Measurements from ENCODE around the gene CLEC2L. TPM values are rescaled to one million over a fixed set of nuclear protein-coding genes. Genes with fewer than 3 reads are reported as not detected.

Gene CLEC2L
- total and polyA plus RNA-seq, 12 donors = 0.03 to 0.97 (median 0.28) TPM; not detected in 9

DNA sequence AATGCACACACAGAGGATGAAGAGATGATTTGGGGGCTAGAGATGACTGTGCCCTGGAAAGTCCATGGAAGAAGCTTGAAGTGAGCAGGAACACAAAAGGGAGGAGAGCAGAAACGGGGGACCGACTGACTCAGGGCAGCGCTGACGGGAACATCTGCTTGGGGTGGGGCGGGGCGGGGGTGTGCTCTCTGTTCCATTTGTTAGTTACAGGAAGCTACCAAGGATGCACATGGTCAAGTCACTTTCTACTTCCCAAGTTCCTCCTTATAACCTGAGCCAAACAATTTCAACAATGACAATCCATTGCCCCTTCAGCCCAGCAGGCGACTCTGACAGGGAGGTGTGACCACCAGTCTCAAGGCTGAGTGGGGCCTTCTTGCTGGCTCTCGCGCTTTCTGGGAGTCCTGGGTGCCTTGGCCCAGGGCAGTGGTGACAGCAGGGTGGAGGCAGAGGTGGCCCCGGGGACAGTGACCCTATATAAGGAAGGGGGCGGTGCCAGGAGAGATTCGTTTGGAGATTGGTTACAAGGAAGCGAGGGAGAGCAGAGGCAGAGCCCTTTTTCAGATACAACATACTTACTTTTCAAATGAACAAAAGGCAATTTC is 39.6 kb downstream of the CLEC2L start:
- Histone ChIP-seq H3K9me3 (no peaks in the 10 kb centered on the region), H3K4me3 (no peak overlapping the region), H3K36me3 (peaks cover 0 to 23% (median 0%) of the 10 kb centered on the region in 9 donors), H3K4me1 (peaks cover 0 to 17% (median 0%) of the 10 kb centered on the region in 9 donors), H3K27me3 (no peaks in the 10 kb centered on the region), H3K27ac (no peak overlapping the region)
- TF ChIP-seq, protein P1, sequence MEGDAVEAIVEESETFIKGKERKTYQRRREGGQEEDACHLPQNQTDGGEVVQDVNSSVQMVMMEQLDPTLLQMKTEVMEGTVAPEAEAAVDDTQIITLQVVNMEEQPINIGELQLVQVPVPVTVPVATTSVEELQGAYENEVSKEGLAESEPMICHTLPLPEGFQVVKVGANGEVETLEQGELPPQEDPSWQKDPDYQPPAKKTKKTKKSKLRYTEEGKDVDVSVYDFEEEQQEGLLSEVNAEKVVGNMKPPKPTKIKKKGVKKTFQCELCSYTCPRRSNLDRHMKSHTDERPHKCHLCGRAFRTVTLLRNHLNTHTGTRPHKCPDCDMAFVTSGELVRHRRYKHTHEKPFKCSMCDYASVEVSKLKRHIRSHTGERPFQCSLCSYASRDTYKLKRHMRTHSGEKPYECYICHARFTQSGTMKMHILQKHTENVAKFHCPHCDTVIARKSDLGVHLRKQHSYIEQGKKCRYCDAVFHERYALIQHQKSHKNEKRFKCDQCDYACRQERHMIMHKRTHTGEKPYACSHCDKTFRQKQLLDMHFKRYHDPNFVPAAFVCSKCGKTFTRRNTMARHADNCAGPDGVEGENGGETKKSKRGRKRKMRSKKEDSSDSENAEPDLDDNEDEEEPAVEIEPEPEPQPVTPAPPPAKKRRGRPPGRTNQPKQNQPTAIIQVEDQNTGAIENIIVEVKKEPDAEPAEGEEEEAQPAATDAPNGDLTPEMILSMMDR (IDR thresholded peaks at IDR 0.05) = no peak
- intact Hi-C loops (cut with DNase I) = no loop called here
- ATAC-seq (peak; percentile 20 to 72 (median 49)), DNase-seq (no peak)
- 58 to 67% methylated on average over 13 of the region's 13 CpGs for WGBS, 2 donors

DNA sequence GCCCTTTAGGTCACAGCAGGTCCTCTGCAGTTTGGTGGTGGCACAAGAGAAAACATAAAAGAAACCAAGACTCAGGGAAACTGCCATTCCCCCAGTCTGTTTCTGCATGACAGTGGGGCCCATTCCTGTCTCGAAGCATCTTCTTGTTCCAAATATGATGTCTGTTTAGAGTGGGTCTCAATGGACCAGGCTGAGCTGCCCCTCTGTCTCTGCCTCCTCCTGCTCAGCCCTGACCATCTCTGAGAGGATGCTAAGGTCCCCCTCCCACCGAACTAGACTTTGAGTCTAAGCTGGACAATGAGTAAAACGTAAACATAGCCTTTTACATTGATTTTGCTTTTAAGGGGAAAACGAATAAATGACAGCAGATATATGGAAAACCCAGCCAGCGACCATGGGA is 40.4 kb downstream of the CLEC2L start:
- no peaks in the 10 kb centered on the region for H3K27me3 ChIP-seq
- ATAC-seq (no peak), DNase-seq (no peak)
- no peak overlapping the region for H3K27ac ChIP-seq
- H3K4me1 ChIP-seq = peaks cover 0 to 17% (median 0%) of the 10 kb centered on the region in 9 donors
- H3K9me3 ChIP-seq = no peaks in the 10 kb centered on the region
- 92 to 94% methylated on average over 5 of the region's 5 CpGs for WGBS, 2 donors
- H3K36me3 ChIP-seq = peaks cover 0 to 31% (median 0%) of the 10 kb centered on the region in 9 donors
- intact Hi-C loops (cut with DNase I) = no loop called here
- H3K4me3 ChIP-seq = no peak overlapping the region
- TF ChIP-seq, protein P1 (IDR thresholded peaks at IDR 0.05) = no peak

DNA sequence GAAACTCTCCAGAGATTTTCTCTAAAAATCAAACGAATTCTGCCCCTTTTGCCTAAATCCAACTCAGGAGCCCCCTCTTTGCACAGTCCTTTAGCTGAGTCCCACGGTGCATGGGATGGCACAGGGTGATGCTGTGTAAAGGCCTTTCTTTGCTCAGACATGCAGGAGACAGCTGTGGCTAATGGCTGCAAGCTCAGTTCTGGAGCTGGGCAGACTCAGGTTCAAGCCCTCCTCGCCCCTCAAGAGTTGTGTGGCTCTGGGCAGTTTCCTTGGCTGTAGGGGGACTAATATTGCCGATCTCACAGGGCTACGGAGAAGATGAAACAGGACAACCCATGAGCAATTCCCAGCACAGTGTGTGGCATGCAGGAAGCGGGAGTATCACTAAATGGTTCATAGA is 42.6 kb downstream of the CLEC2L start:
- peaks cover 0 to 17% (median 0%) of the 10 kb centered on the region in 9 donors for H3K4me1 ChIP-seq
- H3K27ac ChIP-seq = no peak overlapping the region
- H3K4me3 ChIP-seq = no peak overlapping the region
- DNase-seq (no peak), ATAC-seq (no peak)
- intact Hi-C loops (cut with DNase I) = loop anchor here in 1 of 10 donors (5.0 kb wide), 1 partner anchor 69 kb away; no protein-coding TSS in a partner anchor
- H3K27me3 ChIP-seq = no peaks in the 10 kb centered on the region
- TF ChIP-seq, protein P1 (IDR thresholded peaks at IDR 0.05) = no peak
- 87 to 88% methylated on average over 6 of the region's 6 CpGs for WGBS, 2 donors
- H3K36me3 ChIP-seq = peaks cover 0 to 51% (median 5%) of the 10 kb centered on the region in 9 donors
- no peaks in the 10 kb centered on the region for H3K9me3 ChIP-seq

DNA sequence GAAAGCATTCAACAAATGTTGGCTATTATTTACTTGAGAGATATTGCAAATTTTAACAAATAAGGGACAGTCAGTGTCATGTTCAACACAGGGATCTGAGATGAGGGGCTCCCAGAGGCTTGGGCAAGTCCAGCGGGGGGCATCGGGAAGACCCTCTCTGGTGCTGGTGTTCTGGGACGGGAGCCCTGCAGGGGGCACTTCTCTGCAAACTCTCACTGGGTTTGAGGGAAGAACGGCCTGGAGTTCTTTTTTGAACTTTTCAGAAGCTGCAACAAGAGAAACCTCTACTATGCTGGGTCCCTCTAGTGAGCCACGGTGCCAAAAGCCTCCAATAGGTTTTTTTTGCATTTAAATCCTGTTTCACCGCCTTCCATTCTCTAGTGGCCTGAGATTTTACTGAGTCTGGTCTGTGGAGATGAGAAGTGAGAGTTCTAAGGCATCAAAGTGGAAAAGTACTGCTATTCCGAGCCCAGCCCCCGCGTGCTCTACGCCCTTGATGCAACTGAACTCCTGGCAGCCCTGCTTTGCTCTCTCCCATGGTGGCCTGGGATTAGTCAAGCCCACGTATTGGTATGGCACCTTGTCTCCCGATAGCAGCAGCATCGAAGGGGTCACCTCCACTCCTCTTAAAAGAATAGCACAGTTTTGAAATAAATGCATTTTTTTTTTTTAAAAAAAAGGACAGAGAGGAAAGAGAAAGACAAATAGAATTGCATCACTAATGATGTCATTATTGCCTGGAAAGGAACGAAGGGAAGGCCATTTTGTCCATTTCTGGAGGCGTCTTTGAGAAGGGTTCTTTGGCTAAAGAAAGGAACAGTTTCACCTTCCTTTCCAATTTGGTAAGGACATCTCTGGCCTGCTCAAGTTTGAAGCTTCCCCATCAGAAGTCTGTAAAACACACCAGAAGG is 43.5 kb downstream of the CLEC2L start:
- Histone ChIP-seq H3K27me3 (no peaks in the 10 kb centered on the region), H3K4me1 (peaks cover 0 to 17% (median 0%) of the 10 kb centered on the region in 9 donors), H3K36me3 (peaks cover 0 to 60% (median 5%) of the 10 kb centered on the region in 9 donors), H3K27ac (no peak overlapping the region), H3K9me3 (no peaks in the 10 kb centered on the region), H3K4me3 (no peak overlapping the region)
- 82 to 84% methylated on average over 15 of the region's 15 CpGs for WGBS, 2 donors
- TF ChIP-seq, protein P1 (IDR thresholded peaks at IDR 0.05) = no peak
- DNase-seq = no peak
- ATAC-seq = no peak
- intact Hi-C loops (cut with DNase I) = loop anchor here in 1 of 10 donors (5.0 kb wide), 1 partner anchor 70 kb away; no protein-coding TSS in a partner anchor

Data from heart right ventricle (tissue), 16 donors.